NT2/D1 (cell line): ENCODE measurements around the gene MAGED1.

ENCODE experiments used
- DNase-seq: peaks from one replicate; pipeline ENCODE4 v3.0.0-alpha.2; 2011; ENCODE audit warnings: low read depth, low spot score
- H3K27me3 ChIP-seq: 2 replicates; pipeline ENCODE4 v1.6.0; 2011; ENCODE audit warnings: mild to moderate bottlenecking; ENCODE audit not compliant: insufficient read length, insufficient read depth
- H3K36me3 ChIP-seq: 2 replicates; pipeline ENCODE4 v1.6.1; 2011; ENCODE audit warnings: mild to moderate bottlenecking, low read length, mixed read lengths; ENCODE audit not compliant: insufficient read depth, insufficient read length
- H3K4me1 ChIP-seq: 2 replicates; pipeline ENCODE4 v1.5.1; 2011; ENCODE audit not compliant: insufficient read depth, insufficient read length
- H3K4me3 ChIP-seq: 2 replicates; pipeline ENCODE4 v1.5.1; 2011; ENCODE audit warnings: low read depth; ENCODE audit not compliant: insufficient read length
- H3K9ac ChIP-seq: 2 replicates; pipeline ENCODE4 v1.6.0; 2011; ENCODE audit warnings: low read depth; ENCODE audit not compliant: insufficient read length
- H3K9me3 ChIP-seq: 2 replicates; pipeline ENCODE4 v1.5.1; 2011; ENCODE audit warnings: mild to moderate bottlenecking, low read length; ENCODE audit not compliant: insufficient read depth
- SUZ12 ChIP-seq: IDR thresholded peaks from 2 replicates; pipeline ENCODE4 v1.6.1; 2011; ENCODE audit not compliant: insufficient read length, insufficient read depth; ENCODE audit errors: extremely low read depth
- YY1 ChIP-seq: IDR thresholded peaks from 2 replicates; pipeline ENCODE4 v1.6.1; 2011; ENCODE audit not compliant: insufficient read length, insufficient read depth
- ZNF274 ChIP-seq: IDR thresholded peaks from 2 replicates; pipeline ENCODE4 v1.6.1; 2011; ENCODE audit warnings: mild to moderate bottlenecking, low read depth, low read length

Gene MAGED1

DNA sequence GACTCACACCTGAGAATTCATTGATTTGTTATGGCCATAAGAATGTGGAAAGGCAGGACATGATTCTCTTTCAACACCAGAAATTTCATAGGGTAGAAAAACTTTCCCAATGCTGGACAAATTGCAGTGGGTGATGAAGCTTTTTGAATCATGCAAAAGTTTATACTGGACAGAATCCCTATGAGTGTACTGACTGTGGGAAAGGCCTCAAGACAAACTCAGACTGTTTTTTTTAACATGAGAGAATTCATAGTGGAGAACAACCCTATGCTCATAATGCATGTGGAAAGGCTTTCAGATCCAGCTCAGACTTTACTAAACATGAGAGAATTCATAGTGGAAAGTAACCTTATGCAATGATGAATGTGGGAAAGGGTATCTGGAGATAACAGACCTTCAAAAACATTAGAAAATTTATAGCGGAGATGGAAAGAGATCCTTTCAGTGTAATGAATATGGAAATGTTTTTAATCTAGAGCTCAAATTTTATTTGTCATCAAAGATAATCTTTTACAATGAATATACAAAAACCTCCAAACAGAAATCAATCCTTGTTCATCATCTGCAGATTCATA, 36.2 kb upstream of the MAGED1 start:
- Histone ChIP-seq H3K9ac (no peak overlapping the region), H3K4me1 (no peaks in the 10 kb centered on the region), H3K27me3 (no peaks in the 10 kb centered on the region), H3K36me3 (peaks cover 4% of the 10 kb centered on the region), H3K4me3 (no peak overlapping the region), H3K9me3 (peaks cover 52% of the 10 kb centered on the region)
- TF ChIP-seq YY1: no peak
- peak; percentile 64 for TF ChIP-seq ZNF274
- DNase-seq: no peak

DNA sequence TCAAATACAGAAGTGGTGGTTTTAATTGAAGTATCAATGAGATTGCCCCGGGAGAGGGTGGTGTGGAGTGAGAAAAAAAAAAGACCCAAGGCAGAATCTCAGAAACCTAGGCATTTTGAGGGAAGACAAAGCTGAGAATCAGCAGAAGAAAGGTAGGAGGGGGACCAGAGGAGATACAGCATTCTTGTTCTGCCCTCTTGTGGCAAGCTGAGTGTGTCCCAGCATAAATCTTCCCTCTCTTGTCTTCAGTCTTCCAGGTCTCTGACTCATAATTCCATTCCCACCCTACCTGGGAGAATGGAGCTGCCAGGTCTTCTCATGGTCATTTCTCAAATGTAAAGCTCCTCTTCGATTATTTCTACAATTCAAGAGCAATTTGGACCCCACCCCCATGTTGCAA, 32.7 kb upstream of the MAGED1 start:
- H3K9ac ChIP-seq: no peak overlapping the region
- peak; percentile 35 for DNase-seq
- no peaks in the 10 kb centered on the region for H3K27me3 ChIP-seq
- H3K36me3 ChIP-seq: peaks cover 4% of the 10 kb centered on the region
- no peak for TF ChIP-seq YY1
- TF ChIP-seq ZNF274: no peak
- TF ChIP-seq SUZ12: no peak
- peaks cover 29% of the 10 kb centered on the region for H3K9me3 ChIP-seq
- no peak overlapping the region for H3K4me3 ChIP-seq
- H3K4me1 ChIP-seq: no peaks in the 10 kb centered on the region

DNA sequence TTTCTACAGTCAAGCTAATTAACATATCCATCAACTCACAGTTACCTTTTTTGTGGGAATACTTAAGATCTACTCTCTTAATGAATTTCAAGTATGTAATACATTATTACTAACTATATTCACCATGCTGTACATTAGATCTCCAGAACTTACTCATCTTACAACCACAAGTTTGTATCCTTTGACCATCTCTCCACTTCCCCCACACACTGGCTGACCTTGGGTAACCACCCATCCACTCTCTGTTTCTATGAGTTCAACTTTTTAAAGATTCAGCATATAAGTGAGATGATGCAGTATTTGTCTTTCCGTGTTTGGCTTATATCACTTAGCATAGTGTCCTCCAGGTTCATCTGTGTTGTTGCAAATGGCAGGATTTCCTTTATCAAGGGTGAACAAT, 30.5 kb upstream of the MAGED1 start:
- TF ChIP-seq ZNF274 (no peak), YY1 (no peak), SUZ12 (no peak)
- Histone ChIP-seq H3K4me3 (no peak overlapping the region), H3K9me3 (peaks cover 6% of the 10 kb centered on the region), H3K27me3 (no peaks in the 10 kb centered on the region), H3K36me3 (no peaks in the 10 kb centered on the region), H3K9ac (no peak overlapping the region), H3K4me1 (no peaks in the 10 kb centered on the region)
- no peak for DNase-seq

DNA sequence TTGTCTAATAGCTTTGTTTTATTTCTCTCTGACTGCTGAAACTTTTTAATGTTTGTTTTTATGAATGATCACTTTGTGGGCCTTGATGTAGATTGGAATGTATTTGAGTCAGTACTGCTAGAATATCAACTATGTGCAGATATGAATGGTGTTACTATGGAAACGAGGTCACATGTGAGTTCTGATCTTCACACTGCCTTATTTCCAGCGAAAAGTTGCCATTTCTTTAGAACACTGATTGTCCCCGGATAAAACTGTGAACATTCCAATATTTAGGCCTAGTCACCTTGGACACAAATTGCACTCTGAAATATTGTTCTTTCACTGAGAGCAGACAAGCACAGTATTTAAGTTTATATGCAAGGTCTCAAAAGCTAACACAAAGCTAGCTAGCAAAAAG, 27.2 kb upstream of the MAGED1 start:
- TF ChIP-seq ZNF274: no peak
- Histone ChIP-seq H3K4me1 (no peaks in the 10 kb centered on the region), H3K36me3 (no peaks in the 10 kb centered on the region), H3K27me3 (no peaks in the 10 kb centered on the region), H3K4me3 (no peak overlapping the region), H3K9ac (no peak overlapping the region), H3K9me3 (no peaks in the 10 kb centered on the region)
- DNase-seq: no peak

DNA sequence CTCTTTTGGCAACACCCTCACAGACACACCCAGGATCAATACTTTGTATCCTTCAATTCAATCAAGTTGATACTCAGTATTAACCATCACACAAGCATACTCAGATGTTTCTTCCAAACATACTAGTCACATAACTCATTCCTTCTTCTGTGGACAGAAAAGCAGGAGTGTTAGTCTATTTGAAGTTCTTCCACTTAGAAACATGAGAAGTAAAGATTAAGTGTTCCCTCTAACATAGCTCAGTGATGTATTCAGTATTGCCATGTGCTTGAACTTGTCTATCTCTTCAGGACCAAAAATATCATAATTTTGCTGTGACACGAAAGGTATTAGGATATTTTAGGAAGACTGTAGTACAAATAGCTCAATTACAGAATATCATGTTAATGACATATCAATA, 25.8 kb upstream of the MAGED1 start:
- Histone ChIP-seq H3K36me3 (no peaks in the 10 kb centered on the region), H3K4me3 (no peak overlapping the region), H3K9me3 (no peaks in the 10 kb centered on the region), H3K27me3 (no peaks in the 10 kb centered on the region), H3K4me1 (no peaks in the 10 kb centered on the region), H3K9ac (no peak overlapping the region)
- no peak for DNase-seq
- TF ChIP-seq YY1 (no peak), SUZ12 (no peak), ZNF274 (no peak)

GRCh38 chrX:51870354-51870753, 23.1 kb upstream of the MAGED1 start:
- Histone ChIP-seq H3K9me3 (no peaks in the 10 kb centered on the region), H3K9ac (no peak overlapping the region), H3K27me3 (no peaks in the 10 kb centered on the region), H3K4me3 (no peak overlapping the region), H3K4me1 (no peaks in the 10 kb centered on the region), H3K36me3 (no peaks in the 10 kb centered on the region)
- no peak for TF ChIP-seq ZNF274
- no peak for TF ChIP-seq YY1
- no peak for TF ChIP-seq SUZ12
- no peak for DNase-seq

- no peak for DNase-seq
- no peaks in the 10 kb centered on the region for H3K9me3 ChIP-seq
- H3K27me3 ChIP-seq: no peaks in the 10 kb centered on the region
- no peak overlapping the region for H3K4me3 ChIP-seq
- no peak overlapping the region for H3K9ac ChIP-seq
- no peaks in the 10 kb centered on the region for H3K4me1 ChIP-seq
- H3K36me3 ChIP-seq: peaks cover 3% of the 10 kb centered on the region
- TF ChIP-seq YY1: no peak
- TF ChIP-seq ZNF274: no peak
- TF ChIP-seq SUZ12: no peak
These were observed 19.3 kb upstream of the MAGED1 start for GRCh38 chrX:51874123-51874522.

GRCh38 chrX:51876441-51876840, 17.0 kb upstream of the MAGED1 start:
- Histone ChIP-seq H3K9me3 (no peaks in the 10 kb centered on the region), H3K9ac (no peak overlapping the region), H3K27me3 (no peaks in the 10 kb centered on the region), H3K4me1 (no peaks in the 10 kb centered on the region), H3K4me3 (no peak overlapping the region), H3K36me3 (peaks cover 3% of the 10 kb centered on the region)
- DNase-seq: no peak
- TF ChIP-seq SUZ12: no peak
- TF ChIP-seq ZNF274: no peak
- TF ChIP-seq YY1: no peak
